ENCODE data around the gene TGFB1. TPM values are rescaled to one million over a fixed set of nuclear protein-coding genes. Genes with fewer than 3 reads are reported as not detected.

The TGFB1 gene
- total and polyA plus RNA-seq, 12 donors = 9.7 to 44.9 (median 13.9) TPM

DNA sequence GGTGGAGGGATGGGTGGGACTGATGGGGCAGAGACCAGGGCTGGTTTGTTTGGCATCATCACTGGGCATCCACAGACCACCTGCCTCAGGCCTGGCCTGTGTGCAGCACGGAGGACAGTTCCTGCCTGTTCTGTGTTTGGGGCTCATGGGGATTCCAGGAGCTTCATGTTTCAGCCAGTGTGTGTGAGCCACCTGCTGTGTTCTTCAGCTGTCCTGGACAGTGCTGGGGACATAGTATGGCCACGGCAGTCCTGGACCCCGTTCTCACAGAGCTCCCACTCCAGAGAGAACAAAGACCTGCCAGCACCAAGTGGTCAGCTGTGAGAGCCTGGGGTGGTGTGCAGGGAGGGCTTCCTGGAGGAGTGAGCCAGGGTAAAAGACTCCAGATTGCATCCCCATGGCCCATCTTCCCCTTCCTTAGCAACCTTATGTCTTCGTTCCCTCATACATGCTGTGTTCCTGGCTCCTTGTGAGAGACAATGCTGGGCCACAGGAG, 45.7 kb downstream of the TGFB1 start:
- ATAC-seq = peak in 5 of 8 donors; percentile 0 to 3 (median 1)
- peaks cover 3 to 65% (median 50%) of the 10 kb centered on the region in 9 donors for H3K36me3 ChIP-seq
- intact Hi-C loops (cut with DNase I) = loop anchor here (1.0 to 5.0 kb wide), 9 partner anchors 41 to 336 kb away; partner anchors contain the start of genes HNRNPUL1 (in 3 of the 10) and B3GNT8 (in 1 of the 10)
- H3K27me3 ChIP-seq = no peaks in the 10 kb centered on the region
- no peaks in the 10 kb centered on the region for H3K9me3 ChIP-seq
- H3K4me3 ChIP-seq = peak overlapping the region in 1 of 10 donors; percentile 84
- WGBS, 2 donors = 35 to 41% methylated on average over 4 of the region's 4 CpGs
- TF ChIP-seq, protein P1, sequence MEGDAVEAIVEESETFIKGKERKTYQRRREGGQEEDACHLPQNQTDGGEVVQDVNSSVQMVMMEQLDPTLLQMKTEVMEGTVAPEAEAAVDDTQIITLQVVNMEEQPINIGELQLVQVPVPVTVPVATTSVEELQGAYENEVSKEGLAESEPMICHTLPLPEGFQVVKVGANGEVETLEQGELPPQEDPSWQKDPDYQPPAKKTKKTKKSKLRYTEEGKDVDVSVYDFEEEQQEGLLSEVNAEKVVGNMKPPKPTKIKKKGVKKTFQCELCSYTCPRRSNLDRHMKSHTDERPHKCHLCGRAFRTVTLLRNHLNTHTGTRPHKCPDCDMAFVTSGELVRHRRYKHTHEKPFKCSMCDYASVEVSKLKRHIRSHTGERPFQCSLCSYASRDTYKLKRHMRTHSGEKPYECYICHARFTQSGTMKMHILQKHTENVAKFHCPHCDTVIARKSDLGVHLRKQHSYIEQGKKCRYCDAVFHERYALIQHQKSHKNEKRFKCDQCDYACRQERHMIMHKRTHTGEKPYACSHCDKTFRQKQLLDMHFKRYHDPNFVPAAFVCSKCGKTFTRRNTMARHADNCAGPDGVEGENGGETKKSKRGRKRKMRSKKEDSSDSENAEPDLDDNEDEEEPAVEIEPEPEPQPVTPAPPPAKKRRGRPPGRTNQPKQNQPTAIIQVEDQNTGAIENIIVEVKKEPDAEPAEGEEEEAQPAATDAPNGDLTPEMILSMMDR (IDR thresholded peaks at IDR 0.05) = no peak
- peak overlapping the region in 9 of 10 donors; percentile 74 to 99 (median 95) for H3K27ac ChIP-seq
- H3K4me1 ChIP-seq = peaks cover 11 to 76% (median 51%) of the 10 kb centered on the region in 9 donors
- no peak for DNase-seq

DNA sequence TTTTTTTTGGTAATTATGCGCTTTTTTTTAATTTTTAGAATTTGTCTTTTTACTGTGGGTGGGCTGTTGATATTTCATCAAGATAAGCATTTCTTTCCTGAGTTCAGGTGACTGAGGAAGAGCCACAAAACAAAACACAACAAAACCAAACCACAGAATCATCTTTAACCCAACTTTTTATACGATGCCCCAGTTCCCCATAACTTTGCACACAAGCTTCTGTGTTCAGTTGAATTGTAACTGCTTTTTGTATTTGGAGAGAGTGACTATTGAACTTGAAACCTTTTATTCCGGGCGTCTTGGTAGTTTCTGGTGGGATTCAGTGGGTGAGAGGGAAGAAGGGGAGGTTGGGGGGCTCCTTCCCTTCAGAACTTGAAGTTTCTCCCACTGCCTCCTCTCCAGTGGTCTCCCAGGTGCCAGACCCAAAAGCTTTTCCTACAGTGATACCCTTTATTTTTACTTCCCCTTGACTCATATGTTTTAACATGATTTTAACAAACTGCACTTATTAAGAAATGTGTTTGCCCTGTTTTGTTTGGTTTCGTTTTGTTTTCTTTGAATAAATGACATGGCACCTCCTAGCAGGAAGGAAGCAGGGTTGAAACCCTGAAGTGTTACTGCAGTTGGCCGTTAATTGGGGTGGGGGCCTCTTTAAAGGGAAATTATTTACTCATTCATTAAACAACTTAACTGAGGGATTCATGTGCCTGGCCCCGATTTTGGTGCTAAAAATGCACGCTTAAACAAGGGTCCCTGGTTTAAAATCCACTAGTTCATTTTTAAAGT, 46.4 kb downstream of the TGFB1 start:
- no peaks in the 10 kb centered on the region for H3K27me3 ChIP-seq
- intact Hi-C loops (cut with DNase I) = loop anchor here in 5 of 10 donors (5.0 kb wide), 4 partner anchors 40 to 335 kb away; partner anchors contain the start of gene B3GNT8 (in 1 of the 5)
- DNase-seq (no peak), ATAC-seq (no peak)
- no peaks in the 10 kb centered on the region for H3K9me3 ChIP-seq
- no peak overlapping the region for H3K4me3 ChIP-seq
- 73 to 75% methylated on average over 8 of the region's 8 CpGs for WGBS, 2 donors
- peaks cover 11 to 80% (median 51%) of the 10 kb centered on the region in 9 donors for H3K4me1 ChIP-seq
- H3K36me3 ChIP-seq = peaks cover 3 to 65% (median 46%) of the 10 kb centered on the region in 9 donors
- H3K27ac ChIP-seq = peak overlapping the region in 9 of 10 donors; percentile 74 to 99 (median 95)
- TF ChIP-seq, protein P1 (IDR thresholded peaks at IDR 0.05) = no peak

DNA sequence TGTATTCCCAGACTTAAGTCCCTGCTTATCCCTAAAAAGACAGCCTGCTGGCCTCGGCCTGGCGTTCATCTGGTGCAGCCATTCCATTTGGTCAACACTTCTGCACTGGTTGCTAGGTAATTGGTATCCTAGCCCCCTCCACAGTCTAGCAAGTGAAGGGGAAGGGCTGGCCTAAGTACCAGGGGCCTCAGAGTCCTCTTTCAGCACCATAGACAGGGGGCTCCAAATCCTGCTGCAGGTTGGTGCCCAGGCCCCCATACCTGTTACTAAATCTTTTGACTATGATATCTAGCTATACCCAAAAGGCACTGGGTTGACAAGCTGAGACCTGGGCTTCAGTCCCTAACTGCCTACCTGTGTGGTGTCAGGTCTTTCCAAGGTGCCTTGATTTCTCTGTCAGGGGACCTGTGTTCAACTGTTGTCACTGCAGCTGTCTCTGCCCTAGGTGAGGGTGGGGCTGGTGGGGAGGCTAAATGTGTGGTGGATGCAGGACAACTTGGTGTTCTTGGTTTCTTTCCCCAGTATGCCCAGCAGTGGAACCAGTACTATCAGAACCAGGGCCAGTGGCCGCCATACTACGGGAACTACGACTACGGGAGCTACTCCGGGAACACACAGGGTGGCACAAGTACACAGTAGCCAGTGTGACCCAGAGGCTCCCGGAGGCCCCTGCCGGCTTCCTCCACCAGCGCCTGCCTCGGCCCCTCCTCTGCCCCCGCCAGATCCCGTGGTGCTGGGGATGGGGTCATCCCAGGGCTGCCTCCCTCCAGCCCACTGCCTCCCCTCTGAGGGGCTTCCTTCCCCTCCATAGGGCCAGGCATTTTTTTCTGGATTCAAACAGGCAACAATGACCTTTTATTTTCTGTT, 47.6 kb downstream of the TGFB1 start:
- peak overlapping the region in 4 of 10 donors; percentile 10 to 99 (median 94) for H3K27ac ChIP-seq

More for the DNA sequence above, 47.6 kb downstream of the TGFB1 start:
- H3K9me3 ChIP-seq = no peaks in the 10 kb centered on the region
- H3K4me1 ChIP-seq = peaks cover 8 to 80% (median 46%) of the 10 kb centered on the region in 9 donors
- 81 to 83% methylated on average over 13 of the region's 13 CpGs for WGBS, 2 donors
- no peak for DNase-seq
- ATAC-seq = no peak
- intact Hi-C loops (cut with DNase I) = loop anchor here in 5 of 10 donors (5.0 kb wide), 4 partner anchors 39 to 334 kb away; partner anchors contain the start of gene B3GNT8 (in 1 of the 5)
- peaks cover 3 to 71% (median 50%) of the 10 kb centered on the region in 9 donors for H3K36me3 ChIP-seq
- H3K4me3 ChIP-seq = peak overlapping the region in 1 of 10 donors; percentile 12
- no peaks in the 10 kb centered on the region for H3K27me3 ChIP-seq
- TF ChIP-seq, protein P1 (IDR thresholded peaks at IDR 0.05) = no peak

Measured in heart right ventricle (tissue), 16 donors.